SK-N-SH treated with all-trans-retinoic acid at 6 μM for 48 hours (cell line): ENCODE measurements around the gene TMTC2.

Experiments
- ARNTL ChIP-seq: fragments of 450-650 bp; formaldehyde crosslinking; IDR thresholded peaks from 2 replicates; pipeline ENCODE4 v1.5.0; 2020; ENCODE audit warnings: low read depth, mild to moderate bottlenecking, moderate library complexity, borderline replicate concordance
- CREB5 ChIP-seq: fragments of 250-450 bp; sonication (Bioruptor Pico); IDR thresholded peaks from 2 replicates; pipeline ENCODE4 v1.5.1; 2020; ENCODE audit warnings: low read depth, mild to moderate bottlenecking, moderate library complexity
- CSDC2 ChIP-seq: fragments of 250-450 bp; sonication (Bioruptor Pico); IDR thresholded peaks from 2 replicates; pipeline ENCODE4 v1.5.0; 2020; ENCODE audit warnings: mild to moderate bottlenecking, moderate library complexity
- GLIS3 ChIP-seq: fragments of 250-450 bp; sonication (Bioruptor Pico); IDR thresholded peaks from 2 replicates; pipeline ENCODE4 v1.5.0; 2020; ENCODE audit warnings: mild to moderate bottlenecking, moderate library complexity
- ISL1 ChIP-seq: fragments of 250-450 bp; sonication (Bioruptor Pico); IDR thresholded peaks from 2 replicates; pipeline ENCODE4 v2.1.2; 2022; ENCODE audit warnings: mild to moderate bottlenecking, moderate library complexity
- PATZ1 ChIP-seq: fragments of 250-450 bp; sonication (Bioruptor Pico); IDR thresholded peaks from 2 replicates; pipeline ENCODE4 v1.8.0; 2020; ENCODE audit warnings: mild to moderate bottlenecking, moderate library complexity, borderline replicate concordance
- POU6F1 ChIP-seq: fragments of 250-450 bp; sonication (Bioruptor Pico); IDR thresholded peaks from 2 replicates; pipeline ENCODE4 v1.8.0; 2021; ENCODE audit warnings: low read depth, mild to moderate bottlenecking, moderate library complexity, borderline replicate concordance
- PPARA ChIP-seq: fragments of 250-450 bp; sonication (Bioruptor Pico); IDR thresholded peaks from 2 replicates; pipeline ENCODE4 v1.5.0; 2020; ENCODE audit warnings: mild to moderate bottlenecking, borderline replicate concordance
- RARB ChIP-seq: fragments of 250-450 bp; sonication (Bioruptor Pico); IDR thresholded peaks from 2 replicates; pipeline ENCODE4 v1.8.0; 2021; ENCODE audit warnings: mild to moderate bottlenecking, moderate library complexity
- SNAI2 ChIP-seq: fragments of 250-450 bp; sonication (Bioruptor Pico); IDR thresholded peaks from 2 replicates; pipeline ENCODE4 v1.5.0; 2020; ENCODE audit warnings: mild to moderate bottlenecking, moderate library complexity
- TCF4 ChIP-seq: fragments of 250-450 bp; sonication (Bioruptor Pico); IDR thresholded peaks from 2 replicates; pipeline ENCODE4 v1.8.0; 2021; ENCODE audit warnings: mild to moderate bottlenecking, moderate library complexity, borderline replicate concordance
- ZFP3 ChIP-seq: fragments of 250-450 bp; sonication (Bioruptor Pico); IDR thresholded peaks from 2 replicates; pipeline ENCODE4 v1.5.0; 2020; ENCODE audit warnings: mild to moderate bottlenecking, moderate library complexity
- ZFP30 ChIP-seq: fragments of 450-650 bp; formaldehyde crosslinking; IDR thresholded peaks from 2 replicates; pipeline ENCODE4 v1.5.0; 2022; ENCODE audit warnings: mild to moderate bottlenecking, moderate library complexity
- ZNF565 ChIP-seq: fragments of 450-650 bp; formaldehyde crosslinking; conservative IDR thresholded peaks from 2 replicates; pipeline ENCODE4 v1.5.0; 2020; ENCODE audit warnings: low read depth, mild to moderate bottlenecking, moderate library complexity

GRCh38 chr12:83083616-83084015 lies 396.9 kb downstream of the TMTC2 start:
- TF ChIP-seq ARNTL (CRISPR knock-in tag) (no peak), ZFP3 (no peak), PPARA (CRISPR knock-in tag) (no peak), TCF4 (CRISPR knock-in tag) (no peak), PATZ1 (CRISPR knock-in tag) (no peak), ZFP30 (CRISPR knock-in tag) (no peak), ISL1 (no peak), RARB (CRISPR knock-in tag) (no peak), ZNF565 (no peak), POU6F1 (CRISPR knock-in tag) (no peak), SNAI2 (CRISPR knock-in tag) (no peak), CREB5 (CRISPR knock-in tag) (no peak), CSDC2 (CRISPR knock-in tag) (no peak), GLIS3 (CRISPR knock-in tag) (no peak)
